ENCODE results near the gene CCDC159.
"Not testable (repeated sequence)": the region's sequence is repeated elsewhere in the genome, so short reads cannot be mapped to it uniquely, and the experiment has no call there.

The CCDC159 gene

GRCh38 chr19:11346104-11346940 is at the start of gene CCDC159, which contains the start of gene TMEM205:
TSS of gene CCDC159 (plus strand) at chr19:11346519. CDS start at chr19:11346607, 88 bp downstream.
TSS of gene TMEM205 (minus strand) at chr19:11346268. CDS start at chr19:11345619, 649 bp downstream.
- DNase-seq = peak; percentile 99

- no peak for DNase-seq
Observed at GRCh38 chr19:11299946-11300810, 46.1 kb upstream of the CCDC159 start.

GRCh38 chr19:11300811-11301120 is 45.6 kb upstream of the CCDC159 start:
- DNase-seq = no peak

GRCh38 chr19:11304936-11305335 is 41.4 kb upstream of the CCDC159 start:
- no peak for DNase-seq

DNA sequence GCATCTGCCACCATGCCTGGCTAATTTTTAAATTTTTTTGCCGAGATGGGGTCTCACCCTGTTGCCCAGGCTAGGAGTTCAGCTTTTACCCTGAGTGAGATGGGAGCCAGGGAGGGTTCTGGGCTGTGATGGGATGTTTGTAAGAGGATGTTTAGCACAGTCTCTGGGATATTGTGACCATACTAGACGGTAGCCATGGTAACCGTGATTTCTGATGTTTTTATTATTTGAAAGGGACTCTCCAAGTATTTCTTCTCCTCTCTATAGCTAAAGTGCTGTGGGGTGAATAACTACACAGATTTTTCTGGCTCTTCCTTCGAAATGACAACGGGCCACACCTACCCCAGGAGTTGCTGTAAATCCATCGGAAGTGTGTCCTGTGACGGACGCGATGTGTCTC is 40.0 kb upstream of the CCDC159 start:
- DNase-seq = no peak

- not testable (repeated sequence) for DNase-seq
Observed at GRCh38 chr19:11320278-11320995, 25.9 kb upstream of the CCDC159 start.

DNA sequence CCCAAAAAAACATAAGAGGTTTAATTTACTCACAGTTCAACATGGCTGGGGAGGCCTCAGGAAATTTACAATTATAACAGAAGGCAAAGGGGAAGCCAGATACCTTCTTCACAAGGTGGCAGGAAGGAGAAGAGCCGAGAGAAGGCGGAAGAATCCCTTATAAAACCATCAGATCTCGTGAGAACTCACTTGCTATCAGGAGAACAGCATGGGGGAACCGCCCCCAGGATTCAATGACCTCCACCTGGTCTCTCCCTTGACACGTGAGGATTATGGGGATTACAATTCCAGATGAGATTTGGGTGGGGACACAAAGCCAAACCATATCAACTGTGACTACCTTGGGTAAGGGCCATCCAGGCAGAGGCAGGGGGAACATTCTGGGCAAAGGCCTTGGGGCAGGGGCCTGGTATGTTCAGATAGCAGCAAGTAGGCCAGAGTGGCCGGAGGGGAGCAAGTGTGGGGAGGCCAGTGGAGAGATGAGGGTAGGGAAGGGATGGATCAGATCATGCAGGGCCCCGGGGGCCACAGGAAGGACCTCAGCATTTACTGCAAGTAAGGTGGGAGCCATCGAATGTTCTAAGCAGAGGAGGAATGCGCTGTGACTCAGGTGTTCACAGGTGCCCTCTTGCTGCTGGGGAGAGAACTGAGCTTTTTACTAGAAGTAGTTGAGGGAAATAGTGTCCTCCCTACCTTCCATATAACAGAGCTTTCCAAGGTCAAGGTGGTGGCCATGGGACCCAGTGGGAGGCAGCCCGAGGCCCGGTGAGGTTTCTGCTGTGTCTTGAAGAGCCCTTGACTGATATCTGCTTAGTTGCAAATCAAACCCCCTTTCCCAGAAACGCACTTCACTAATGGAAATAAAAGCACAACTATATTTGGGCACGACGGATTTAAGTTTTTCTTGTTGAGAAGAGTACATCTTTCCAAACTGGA is 24.9 kb upstream of the CCDC159 start:
- no peak for DNase-seq

DNA sequence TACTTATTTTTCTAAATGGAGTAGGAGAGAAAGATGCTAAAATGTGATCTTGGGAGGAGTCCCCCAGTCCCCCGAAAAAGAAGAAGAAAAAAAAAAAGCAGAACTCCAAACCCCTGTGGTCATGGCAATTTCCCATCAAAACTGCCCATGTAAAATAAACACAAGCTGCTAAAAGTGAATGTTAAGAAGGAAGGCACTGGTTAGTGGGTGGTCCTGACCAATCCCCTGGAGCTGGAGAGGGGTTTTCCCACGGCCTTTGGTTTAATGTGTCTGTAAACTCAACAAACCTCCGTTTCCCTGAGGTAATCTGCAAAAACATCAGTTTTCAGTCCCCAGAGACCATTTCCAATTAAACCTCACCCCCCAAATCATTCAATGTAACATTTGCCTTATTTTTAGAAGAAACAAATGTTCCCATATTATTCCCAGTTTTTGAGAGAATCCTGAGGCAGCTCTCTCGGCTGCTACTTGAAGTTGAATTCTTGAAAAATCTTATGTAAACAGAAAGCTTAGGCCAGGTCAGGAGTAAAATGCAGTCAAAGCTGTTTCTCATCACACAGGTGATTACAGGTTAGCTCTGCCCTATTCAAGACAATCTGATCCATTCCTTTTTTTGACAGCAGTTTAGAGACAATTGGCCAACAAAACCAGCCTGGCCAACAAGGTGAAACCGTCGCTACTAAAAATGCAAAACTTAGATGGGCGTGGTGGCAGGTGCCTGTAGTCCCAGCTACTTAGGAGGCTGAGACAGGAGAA is 23.9 kb upstream of the CCDC159 start:
- no peak for DNase-seq

DNA sequence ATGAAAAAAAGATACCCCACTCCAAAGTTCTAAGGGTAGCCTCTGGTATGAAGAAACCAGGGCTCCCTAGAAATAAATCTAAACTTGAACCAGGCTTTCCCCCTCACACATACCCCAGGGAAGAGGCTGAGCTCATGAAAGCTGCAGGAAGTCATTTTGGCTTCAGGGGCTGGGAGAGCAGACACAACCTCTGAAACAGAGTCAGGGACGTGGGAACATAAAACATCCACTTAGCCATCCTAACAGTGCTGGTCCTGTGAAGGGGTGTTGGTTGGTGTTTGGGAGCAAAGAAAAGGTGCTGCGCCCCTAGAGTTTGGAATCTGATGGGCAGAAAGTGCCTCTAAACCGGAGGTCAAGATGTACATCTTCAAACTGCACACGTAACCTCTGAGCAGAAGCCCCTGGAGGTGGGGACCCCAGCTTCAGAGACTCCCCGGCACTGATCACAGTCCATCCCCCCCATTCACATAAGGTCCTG is 22.7 kb upstream of the CCDC159 start:
- DNase-seq = no peak

GRCh38 chr19:11324079-11324661 is 22.1 kb upstream of the CCDC159 start:
- peak; percentile 33 for DNase-seq

DNA sequence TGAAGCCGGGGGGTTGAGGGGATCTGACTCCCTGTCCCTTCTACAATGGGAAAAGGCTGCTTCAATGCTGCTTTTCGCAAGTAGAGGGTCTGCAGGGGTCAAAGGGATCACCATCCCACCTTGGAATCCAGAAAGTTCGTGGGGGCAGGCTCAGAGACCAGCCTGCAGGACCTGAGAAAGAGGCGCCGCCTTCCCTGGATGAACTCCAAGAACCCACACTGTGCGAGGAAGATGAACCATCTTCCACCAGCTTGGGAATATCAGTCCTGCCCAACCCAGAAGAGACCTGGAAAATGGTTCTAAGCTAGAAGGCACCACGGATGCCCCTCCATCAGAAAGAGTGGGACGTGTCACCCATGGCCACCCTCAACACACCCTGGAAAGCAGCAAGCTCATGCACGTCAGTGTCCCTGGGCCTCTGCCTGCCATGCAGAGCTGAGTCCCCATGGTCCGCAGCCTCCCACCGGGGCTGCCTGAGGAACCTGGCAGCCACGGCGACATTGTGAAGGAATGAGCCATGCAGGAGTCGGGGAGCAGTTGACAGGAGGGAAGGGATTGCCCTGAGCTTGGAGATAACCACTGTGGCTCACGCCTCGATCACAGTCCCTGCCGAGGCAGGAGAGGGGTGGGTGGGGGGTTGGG is 21.4 kb upstream of the CCDC159 start:
- no peak for DNase-seq

DNA sequence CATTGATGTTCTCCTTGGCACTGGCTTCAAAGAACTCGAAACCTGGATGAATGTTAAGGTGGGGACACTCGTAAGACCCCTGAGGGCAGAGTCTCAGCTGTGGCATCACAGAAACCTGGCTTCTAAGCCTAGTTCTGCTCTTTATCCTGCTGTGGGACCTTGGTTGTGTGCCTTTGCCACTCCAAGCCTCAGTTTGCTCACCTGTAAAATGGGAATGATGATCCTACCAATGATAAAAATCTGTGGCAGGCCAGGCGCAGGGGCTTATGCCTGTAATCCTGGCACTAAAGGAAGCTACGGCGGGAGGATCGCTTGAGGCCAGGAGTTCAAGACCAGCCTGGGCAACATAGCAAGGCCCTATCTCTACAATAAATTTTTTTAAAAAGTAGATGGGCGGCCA is 20.8 kb upstream of the CCDC159 start:
- DNase-seq = no peak

GRCh38 chr19:11330127-11330526 is 16.2 kb upstream of the CCDC159 start:
- no peak for DNase-seq

DNA sequence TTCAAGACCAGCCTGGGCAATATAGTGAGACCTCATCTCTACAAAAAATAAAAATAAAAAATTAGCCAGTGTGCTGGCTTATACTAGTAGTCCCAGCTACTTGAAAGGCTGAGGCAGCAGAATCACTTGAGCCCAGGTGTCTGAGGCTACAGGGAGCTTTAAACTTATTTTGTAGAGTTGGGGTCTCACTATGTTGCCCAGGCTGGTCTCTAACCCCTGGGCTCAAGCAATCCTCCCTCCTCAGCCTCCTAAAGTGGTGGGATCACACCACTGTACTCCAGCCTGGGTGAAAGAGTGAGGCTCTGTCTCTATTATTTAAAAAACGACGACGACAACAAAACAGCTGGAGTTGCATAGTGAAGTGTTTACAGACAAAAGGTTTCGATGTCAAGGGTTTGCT is 14.8 kb upstream of the CCDC159 start:
- DNase-seq = no peak

GRCh38 chr19:11332822-11333221 is 13.5 kb upstream of the CCDC159 start:
- DNase-seq = no peak

GRCh38 chr19:11333838-11334237 is 12.5 kb upstream of the CCDC159 start:
- not testable (repeated sequence) for DNase-seq

- DNase-seq = no peak
Observed at GRCh38 chr19:11335449-11336146, 10.7 kb upstream of the CCDC159 start.

DNA sequence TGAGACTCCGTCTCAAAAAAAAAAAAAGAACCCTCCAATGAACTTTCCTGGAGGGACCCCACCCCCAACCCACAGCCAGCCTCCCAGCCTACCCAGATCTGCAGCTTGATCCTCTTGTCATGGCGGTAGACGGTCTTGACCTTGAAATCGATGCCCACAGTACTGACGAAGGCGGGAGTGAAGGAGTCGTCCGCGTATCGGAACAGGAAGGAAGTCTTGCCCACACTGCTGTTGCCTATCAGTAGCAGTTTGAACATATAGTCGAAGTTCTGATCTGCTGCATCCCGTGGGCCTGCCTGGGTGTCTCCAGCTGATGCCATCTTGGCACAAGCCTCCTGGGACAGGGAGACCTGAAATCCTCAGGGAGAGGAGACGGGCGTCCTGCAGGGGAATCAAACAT is 9.2 kb upstream of the CCDC159 start:
- DNase-seq = no peak

DNA sequence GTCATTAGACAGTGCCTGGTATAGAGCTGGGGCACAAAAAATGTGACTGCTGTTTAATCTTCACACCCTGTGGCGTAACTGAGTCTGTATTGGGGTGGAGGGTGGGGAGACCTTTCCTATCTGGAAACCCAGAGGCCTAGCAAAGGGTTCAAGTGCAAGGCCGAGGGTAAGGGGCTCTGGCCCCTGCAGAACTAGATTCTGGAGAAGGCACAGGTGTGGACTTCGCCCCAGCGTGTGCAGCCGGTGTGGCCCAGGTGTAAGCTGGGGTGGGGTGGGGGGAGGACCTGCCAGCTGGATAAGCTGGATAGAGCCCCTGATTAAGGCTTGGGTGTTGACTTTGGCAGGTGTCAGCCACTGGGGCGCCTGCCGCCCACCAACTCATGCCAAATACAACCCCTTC is 8.2 kb upstream of the CCDC159 start:
- DNase-seq = no peak

Data from CD4-positive, alpha-beta T cell treated with Interleukin-12 subunit alpha and Interleukin-12 subunit beta, for 1 hour (primary cell).